Sigmoid colon (tissue), 4 donors: ENCODE data around the gene HGS.

Experiments
- EP300 ChIP-seq, 4 donors: sonication (generic); formaldehyde crosslinking; IDR thresholded peaks; one replicate each; pipeline ENCODE4 v1.6.1; 2017; ENCODE audit warnings: antibody characterized with exemption in 4 of 4
- POLR2A ChIP-seq, 2 donors: fragments of 450-650 bp; IDR thresholded peaks; one replicate each; pipeline ENCODE4 v1.6.1; 2016; ENCODE audit warnings: antibody characterized with exemption in 2 of 2, mild to moderate bottlenecking in 2 of 2, moderate library complexity in 2 of 2
- POLR2AphosphoS5 ChIP-seq, 4 donors: sonication (generic); formaldehyde crosslinking; IDR thresholded peaks; one replicate each; pipeline ENCODE4 v1.6.1; 2017; ENCODE audit warnings: antibody characterized with exemption in 4 of 4
- TF ChIP-seq, protein P1 (sequence below), 4 experiments: fragments of 450-650 bp in 3 of 4; fragments of 200-600 bp in 1 of 4; IDR thresholded peaks; one replicate each; pipeline ENCODE4 v1.5.1; 2016 to 2019; ENCODE audit warnings: antibody characterized with exemption in 4 of 4, mild to moderate bottlenecking in 3 of 4, moderate library complexity in 2 of 4

DNA sequence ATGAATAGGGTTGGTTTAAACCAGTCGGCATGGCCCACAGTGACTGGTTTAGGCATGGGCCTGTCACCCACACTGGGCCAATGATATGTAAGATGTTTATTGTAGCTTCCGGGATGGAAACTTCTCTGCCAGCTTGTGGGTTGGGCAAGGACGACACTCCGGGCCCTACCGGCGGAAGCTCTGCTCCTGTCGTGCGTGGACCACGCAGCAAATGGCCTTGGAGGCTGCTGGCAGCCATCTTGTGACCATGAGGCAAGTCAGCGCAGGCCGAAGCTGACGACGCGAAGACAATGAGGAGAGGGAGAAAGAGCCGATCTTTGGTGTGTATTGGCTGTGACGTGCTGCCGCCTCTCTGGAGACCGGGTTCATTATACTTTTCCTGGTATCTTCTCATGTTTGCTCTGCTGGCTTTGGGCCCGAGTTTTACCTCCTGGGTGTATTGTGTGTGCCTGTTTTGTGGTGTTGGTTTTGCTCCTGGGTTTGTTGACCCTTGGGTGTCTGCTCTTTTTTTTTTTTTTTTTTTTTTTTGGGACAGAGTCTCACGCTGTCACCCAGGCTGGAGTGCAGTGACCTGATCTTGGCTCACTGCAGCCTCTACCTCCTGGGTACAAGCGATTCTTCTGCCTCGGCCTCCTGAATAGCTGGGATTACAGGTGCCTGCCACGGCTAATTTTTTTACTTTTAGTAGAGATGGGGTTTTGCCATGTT, 43.7 kb downstream of the HGS start:
- no peak for TF ChIP-seq EP300 (IDR thresholded peaks at IDR 0.05)
- TF ChIP-seq, protein P1, sequence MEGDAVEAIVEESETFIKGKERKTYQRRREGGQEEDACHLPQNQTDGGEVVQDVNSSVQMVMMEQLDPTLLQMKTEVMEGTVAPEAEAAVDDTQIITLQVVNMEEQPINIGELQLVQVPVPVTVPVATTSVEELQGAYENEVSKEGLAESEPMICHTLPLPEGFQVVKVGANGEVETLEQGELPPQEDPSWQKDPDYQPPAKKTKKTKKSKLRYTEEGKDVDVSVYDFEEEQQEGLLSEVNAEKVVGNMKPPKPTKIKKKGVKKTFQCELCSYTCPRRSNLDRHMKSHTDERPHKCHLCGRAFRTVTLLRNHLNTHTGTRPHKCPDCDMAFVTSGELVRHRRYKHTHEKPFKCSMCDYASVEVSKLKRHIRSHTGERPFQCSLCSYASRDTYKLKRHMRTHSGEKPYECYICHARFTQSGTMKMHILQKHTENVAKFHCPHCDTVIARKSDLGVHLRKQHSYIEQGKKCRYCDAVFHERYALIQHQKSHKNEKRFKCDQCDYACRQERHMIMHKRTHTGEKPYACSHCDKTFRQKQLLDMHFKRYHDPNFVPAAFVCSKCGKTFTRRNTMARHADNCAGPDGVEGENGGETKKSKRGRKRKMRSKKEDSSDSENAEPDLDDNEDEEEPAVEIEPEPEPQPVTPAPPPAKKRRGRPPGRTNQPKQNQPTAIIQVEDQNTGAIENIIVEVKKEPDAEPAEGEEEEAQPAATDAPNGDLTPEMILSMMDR (IDR thresholded peaks at IDR 0.05), result no peak
- TF ChIP-seq POLR2AphosphoS5 (IDR thresholded peaks at IDR 0.05), result no peak
- no peak for TF ChIP-seq POLR2A (IDR thresholded peaks at IDR 0.05)
